ENCODE results near the gene ESRRB.

ESRRB gene

DNA sequence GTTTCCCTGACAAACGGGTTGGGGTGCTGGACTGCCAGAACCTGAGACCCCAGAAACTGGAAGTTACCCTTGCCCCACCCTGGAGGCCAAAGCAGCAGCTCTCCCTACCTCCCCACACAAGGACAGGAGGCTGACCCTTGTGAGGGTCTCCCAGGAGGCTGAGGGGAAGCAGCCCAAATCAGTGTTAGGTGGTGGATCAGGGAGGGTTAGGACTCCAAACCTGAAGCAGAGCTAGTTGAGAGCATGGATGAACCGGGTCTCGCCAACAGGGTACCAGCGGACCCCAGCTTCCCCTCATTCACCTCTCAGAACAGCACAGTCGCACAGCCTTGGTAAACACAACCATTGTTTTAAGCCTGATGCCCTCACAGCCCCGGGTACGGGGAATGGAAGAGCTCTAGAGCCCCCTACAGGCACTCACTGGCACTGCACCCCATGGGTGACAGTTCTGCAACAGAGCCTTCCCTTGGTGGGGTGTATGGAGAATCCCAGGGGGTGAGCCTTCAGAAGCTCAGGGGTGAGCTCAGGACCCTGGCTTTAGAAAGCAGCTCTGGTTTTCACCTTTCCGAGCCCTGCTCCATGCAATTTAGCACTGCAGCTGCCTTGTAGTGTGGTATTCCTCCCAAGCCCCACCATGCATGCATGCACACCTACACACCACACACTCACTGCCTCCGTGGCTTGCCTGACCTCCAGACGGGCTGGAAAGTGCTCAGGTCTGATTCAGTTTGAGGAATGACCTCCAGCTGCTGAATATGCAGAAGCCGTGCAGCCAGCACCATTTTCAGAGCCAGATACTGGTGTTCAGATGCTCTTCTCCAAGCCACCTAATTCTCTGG is 11.2 kb downstream of the ESRRB start:
- peak; percentile 100 for TF ChIP-seq CTCF (IDR thresholded peaks at IDR 0.05; ENCODE audit: low read length, missing control alignments)
- no peak overlapping the region for H3K4me3 ChIP-seq (replicated peaks; ENCODE audit: low read depth, low read length)
- peak; percentile 67 for DNase-seq (ENCODE audit: low read depth)

DNA sequence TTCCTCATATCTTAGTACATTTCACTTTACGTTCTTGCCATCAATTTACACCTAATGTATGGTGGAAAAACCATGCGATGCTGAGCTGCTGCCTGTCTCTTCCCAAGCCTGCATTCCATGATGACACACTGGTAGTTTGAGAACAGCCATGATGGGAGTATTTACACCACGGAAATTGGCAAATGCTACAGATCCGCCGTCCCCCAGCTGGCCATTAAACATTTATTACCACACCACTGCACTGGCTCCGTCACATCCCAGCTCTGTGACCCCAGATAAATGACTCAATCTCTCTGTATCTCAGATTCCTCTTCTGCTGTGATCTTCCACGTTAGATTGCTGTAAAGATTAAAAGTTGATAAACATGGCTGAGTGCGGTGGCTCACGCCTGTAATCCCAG is 13.9 kb downstream of the ESRRB start:
- no peak overlapping the region for H3K4me3 ChIP-seq (replicated peaks; ENCODE audit: low read depth, low read length)
- no peak for DNase-seq (ENCODE audit: low read depth)

DNA sequence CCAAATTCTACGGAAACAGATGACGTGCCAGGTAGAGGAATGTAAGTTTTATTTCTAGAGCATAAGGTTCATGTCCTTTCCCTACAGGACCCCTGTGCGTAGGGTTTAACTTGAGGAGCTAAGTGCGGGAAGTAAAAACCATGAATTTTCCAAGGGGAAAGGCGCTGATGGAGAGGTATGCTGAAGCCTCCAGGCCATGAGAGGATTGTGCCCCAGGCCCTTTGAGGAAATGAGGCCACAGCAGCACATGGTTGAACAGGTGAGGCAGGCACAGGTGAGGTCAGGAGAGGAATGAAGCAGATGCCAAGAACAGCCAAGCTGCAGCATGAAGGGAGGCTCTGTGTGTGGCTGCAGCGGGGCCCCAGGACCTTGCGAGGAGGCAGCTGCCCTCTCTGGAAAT is 14.7 kb downstream of the ESRRB start:
- no peak for DNase-seq (ENCODE audit: low read depth)
- no peak for TF ChIP-seq CTCF (IDR thresholded peaks at IDR 0.05; ENCODE audit: low read length, missing control alignments)
- H3K4me3 ChIP-seq (replicated peaks; ENCODE audit: low read depth, low read length), result no peak overlapping the region

More for the DNA sequence above, 13.9 kb downstream of the ESRRB start:
- no peak for TF ChIP-seq CTCF (IDR thresholded peaks at IDR 0.05; ENCODE audit: low read length, missing control alignments)

DNA sequence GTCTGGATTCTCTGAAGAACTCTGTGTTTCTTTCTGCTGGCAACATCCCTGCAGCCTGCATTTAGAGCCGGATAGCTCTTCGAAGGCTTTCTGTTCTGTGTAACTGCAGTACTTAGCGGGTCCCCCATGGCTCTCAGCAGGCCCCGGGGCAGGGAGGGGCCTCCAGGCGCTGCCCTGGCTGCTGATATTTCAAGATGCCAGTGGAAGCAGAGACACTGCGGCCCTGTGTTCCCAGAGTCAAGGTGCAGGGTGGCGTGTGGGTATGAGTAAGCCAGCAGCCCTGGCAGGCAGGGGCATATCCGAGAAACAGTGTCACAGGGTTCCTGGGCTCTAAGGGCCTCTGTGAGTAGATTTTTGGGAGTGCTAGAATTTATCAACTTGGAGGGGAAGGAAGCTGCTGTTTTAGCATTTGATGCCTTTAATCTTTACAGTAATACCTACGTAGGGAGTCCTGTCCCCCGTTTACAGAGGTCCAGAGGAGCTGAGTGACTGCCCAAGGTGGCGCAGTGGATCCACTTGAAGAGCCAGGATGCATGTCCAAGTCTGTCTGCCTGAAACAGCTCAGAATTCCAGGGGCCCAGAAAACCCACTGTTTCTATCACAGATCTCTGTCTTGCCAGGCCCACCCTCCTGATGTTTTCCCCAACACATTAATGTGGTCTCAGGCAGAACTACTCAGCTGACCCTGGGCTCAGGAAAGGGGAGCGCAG is 16.2 kb downstream of the ESRRB start:
- no peak for DNase-seq (ENCODE audit: low read depth)
- TF ChIP-seq CTCF (IDR thresholded peaks at IDR 0.05; ENCODE audit: low read length, missing control alignments), result no peak
- no peak overlapping the region for H3K4me3 ChIP-seq (replicated peaks; ENCODE audit: low read depth, low read length)

DNA sequence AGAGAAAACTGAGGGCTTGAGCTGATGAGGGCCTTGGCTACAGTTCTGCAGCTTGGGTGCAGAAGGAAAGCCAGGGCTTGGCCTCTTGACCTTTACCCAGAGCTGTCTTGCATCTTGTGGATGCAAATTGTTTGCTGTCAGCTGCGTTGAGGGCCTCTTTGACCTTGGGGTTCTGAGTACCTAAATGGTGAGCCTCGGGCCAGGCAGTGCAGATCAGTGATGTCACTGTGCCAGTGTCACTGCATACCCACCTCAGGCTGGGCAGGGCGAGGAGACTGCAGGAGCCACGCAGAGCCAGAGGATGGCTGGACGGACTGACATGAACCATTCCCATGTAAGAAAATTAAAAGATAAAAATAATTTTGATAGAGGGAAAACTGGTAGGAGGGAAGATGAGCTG is 18.6 kb downstream of the ESRRB start:
- no peak for TF ChIP-seq CTCF (IDR thresholded peaks at IDR 0.05; ENCODE audit: low read length, missing control alignments)
- no peak for DNase-seq (ENCODE audit: low read depth)
- no peak overlapping the region for H3K4me3 ChIP-seq (replicated peaks; ENCODE audit: low read depth, low read length)

DNA sequence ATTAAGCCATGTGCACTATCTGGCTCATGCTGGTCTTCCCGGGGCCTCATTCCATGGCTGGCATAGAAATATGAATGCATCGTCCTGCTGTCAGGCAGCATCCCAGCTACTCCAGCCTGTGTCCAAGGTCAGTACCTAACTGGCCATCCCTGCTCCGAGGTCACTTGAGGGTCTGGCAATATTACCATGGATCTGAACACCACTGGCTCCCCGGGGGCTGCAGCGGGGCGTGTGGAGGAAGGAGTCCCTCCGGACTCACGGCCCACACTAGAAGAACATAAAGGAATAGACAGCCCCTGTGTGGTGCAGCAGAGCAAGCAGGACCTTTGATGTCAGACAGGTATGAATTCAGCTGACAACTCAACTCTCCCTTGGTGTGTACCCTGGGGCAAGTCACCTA is 19.2 kb downstream of the ESRRB start:
- H3K4me3 ChIP-seq (replicated peaks; ENCODE audit: low read depth, low read length), result no peak overlapping the region
- no peak for DNase-seq (ENCODE audit: low read depth)
- no peak for TF ChIP-seq CTCF (IDR thresholded peaks at IDR 0.05; ENCODE audit: low read length, missing control alignments)

Data from fibroblast of pulmonary artery (primary cell).